HG02642 (cell line): ENCODE results near the gene TM7SF2.

Experiments
- ATAC-seq: cut with Tn5 transposase; IDR thresholded peaks from one replicate; pipeline ENCODE4 v1.9.1; 2021; ENCODE audit warnings: mild to moderate bottlenecking; ENCODE audit not compliant: unreplicated experiment, poor library complexity

Gene TM7SF2

DNA sequence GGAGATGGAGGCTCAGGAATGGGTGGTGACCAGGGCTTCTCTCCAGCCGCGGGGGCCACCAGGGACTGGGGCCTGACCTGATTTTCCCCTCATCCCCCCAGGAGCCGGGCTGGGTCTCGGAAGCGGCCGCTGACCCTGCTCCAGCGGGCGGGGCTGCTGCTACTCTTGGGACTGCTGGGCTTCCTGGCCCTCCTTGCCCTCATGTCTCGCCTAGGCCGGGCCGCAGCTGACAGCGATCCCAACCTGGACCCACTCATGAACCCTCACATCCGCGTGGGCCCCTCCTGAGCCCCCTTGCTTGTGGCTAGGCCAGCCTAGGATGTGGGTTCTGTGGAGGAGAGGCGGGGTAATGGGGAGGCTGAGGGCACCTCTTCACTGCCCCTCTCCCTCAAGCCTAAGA lies 23.8 kb upstream of the TM7SF2 start:
- ATAC-seq, result no peak

DNA sequence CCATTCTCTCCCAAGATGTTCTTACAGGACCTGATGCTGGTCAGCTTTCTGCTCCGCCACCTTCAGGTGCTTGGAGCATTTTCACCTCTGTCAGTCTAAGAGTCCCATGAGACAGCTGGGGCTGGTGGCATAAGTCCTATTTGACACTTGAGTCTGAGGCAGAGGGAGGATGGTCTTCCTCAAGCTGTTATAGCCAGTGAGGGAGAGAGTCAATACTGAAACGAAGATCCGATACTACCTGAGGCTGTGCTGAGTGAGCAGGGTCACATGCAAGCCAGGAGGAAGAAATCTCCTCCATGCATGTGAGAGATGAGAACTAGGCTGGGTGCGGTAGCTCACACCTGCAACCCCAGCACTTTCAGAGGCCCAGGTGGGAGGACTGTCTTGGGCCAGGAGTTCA lies 22.1 kb upstream of the TM7SF2 start:
- ATAC-seq, result no peak

DNA sequence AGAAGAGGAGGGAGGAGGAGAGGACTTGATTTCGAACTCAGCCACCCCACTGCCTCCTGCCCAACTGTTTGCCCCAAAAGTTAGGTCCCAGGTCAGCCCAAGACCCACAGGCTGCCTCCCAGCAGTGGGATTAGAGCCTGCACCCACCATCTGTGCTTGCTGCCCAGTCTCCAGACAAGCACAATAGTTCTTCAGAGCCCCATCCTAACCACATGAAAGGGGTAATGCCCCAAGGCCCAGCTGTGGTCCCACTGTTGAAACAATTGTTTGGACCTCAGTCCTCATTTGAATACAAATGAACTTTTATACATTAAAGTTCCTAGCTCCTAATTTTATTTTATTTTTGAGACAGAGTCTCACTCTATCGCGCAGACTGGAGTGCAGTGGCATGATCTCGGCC lies 21.0 kb upstream of the TM7SF2 start:
- ATAC-seq, result no peak

DNA sequence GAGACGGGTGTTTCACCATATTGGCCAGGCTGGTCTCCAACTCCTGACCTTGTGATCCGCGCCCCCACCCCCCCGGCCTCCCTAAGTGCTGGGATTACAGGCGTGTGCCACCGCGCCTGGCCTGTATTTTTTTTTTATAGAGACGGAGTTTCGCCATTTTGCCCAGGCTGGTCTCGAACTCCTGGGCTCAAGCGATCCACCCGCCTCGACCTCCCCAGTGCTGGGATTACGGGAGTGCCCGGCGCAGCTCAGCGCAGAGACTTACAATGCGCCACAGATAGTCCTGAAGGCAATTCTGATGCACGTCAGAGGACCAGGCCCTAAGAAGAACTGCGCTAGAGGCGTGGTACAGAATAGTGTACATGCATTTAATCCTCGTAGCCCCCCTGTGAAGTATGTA lies 16.2 kb upstream of the TM7SF2 start:
- no peak for ATAC-seq

DNA sequence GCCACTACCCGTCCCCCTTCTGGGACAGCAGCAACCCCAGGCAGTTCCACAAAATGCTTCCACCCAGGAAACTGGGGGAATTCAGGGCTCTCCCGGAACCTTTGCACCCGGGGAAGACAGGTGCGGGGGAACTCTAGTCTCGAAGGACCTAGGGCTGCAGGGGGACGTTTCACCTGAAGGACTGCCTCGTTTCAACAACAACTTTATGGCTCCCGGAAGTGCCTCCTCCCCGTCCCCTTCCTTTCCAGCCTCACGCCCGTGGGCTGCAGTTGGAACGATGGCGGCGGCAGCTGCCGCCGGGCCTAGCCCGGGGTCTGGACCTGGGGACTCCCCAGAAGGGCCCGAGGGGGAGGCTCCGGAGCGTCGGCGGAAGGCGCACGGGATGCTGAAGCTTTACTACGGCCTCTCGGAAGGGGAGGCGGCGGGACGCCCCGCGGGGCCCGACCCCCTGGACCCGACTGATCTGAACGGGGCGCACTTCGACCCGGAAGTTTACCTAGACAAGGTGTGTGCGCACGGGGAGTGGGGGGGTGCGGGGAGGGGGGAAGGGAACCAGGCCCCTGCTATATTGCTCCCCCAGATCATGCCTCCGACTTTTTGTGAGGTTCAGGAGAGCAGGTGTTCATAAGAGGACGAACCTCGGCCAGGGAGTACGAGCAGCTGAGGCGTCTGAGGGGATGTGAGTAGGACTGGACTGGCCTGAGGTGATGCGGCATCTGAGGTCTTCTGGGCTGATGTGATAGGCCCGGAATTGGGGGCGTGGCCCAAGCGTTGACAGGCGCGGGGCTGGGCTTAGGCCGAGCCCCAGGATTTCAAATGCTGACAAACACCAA lies 15.5 kb upstream of the TM7SF2 start, which contains the start of gene VPS51:
Gene VPS51 (plus strand): TSS at position 241 of the 833 bp plus-strand sequence. CDS start 37 bp downstream, at position 278.
- peak; percentile 81 for ATAC-seq

DNA sequence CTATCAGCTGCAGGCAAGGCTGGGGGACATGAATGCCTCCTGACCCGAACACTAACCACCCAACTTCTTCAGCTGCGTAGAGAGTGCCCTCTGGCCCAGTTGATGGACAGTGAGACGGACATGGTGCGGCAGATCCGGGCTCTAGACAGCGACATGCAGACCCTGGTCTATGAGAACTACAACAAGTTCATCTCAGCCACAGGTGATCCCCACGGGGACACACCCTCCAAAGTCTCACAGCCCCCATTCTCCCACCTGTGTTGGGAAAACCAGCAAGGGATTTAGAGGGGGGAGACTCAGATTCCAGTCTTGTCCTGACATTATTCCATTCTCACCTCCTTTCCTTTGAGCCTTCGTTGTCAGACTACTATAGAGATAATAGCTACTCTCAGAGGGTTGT lies 14.7 kb upstream of the TM7SF2 start:
- no peak for ATAC-seq

DNA sequence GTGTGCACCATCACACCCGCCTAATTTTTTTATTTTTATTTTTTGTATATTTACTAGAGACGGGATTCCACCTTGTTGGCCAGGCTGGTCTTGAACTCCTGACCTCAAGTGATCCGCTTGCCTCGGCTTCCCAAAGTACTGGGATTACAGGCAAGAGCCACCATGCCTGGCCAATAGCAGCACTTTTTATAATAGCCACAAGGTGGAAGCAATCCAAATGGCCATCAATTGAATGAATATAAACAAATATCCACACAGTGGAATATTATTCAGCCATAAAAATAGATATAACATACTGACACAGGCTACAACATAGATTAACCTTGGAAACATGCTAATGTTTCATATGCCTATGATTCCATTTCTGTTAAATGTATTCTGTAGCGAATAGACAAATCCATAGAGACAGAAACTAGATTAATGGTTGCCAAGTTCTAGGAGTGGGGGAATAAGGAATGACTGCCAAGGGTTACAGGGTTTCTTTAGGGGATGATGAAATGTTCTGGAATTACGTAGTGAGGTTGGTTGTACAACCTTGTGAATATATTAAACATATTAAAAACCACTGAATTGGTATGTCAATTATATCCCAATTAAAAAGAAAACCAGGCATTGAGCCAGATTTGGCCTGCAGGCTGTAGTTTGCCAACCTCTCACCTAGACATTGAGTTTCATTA lies 10.9 kb upstream of the TM7SF2 start:
- ATAC-seq, result no peak

DNA sequence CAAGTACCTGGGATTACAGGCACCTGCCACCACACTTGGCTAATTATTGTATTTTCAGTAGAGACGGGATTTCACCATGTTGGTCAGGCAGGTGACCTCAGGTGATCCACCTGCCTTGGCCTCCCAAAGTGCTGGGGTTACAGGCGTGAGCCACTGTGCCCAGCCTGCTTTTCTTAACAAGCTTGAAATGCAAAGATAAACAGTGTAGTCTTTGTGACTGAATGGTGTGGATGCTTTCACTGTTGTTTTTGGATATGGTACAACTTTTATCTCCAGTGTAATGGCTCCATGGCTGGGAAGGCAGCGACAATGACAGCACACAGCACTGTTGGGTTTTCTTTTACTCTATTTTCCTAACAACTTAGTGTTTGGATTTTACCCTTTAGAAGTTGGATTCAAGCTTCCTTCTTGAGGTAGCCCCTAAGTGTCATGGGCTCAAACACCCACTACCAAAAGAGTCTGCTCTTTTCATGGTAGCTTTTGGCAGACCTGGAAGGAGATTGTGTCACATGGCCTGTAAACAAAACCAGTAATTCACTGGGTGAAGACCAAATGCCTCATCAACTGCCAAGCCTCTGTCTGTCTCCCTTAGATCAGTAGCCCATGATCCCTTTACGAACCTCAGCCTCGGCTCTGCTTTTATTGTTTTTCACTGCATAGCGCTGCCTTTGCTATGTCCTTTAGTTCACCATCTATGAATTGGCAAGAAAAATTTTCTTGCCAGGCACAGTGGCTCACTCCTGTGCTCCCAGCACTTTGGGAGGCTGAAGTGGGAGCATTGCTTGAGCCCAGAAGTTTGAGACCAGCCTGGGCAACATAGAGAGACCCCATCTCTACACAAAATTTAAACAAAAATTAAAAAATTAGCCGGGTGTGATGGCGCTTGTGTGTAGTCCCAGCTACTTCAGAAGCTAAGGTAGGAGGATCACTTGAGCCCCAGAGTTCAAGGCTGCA lies 9.3 kb upstream of the TM7SF2 start:
- ATAC-seq, result no peak

DNA sequence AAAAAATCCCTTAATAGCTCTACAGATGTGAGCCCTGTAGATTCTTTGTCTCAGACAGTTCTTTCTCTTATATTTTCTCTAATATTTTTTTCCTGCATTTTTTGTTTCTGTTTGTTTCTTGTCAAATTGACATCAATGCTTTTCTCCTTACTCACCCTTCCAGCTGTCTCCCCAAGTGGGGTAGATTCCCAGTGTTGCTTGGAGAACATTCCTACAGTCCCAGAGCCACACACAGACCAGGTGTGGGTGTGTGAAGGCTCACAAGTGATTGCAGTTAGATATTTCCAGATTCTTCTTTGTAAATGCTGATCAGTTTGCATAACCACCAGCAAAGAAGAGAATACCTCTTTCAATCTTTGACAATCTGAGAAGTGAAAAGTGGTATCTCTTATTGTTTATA lies 8.2 kb upstream of the TM7SF2 start:
- ATAC-seq, result no peak

DNA sequence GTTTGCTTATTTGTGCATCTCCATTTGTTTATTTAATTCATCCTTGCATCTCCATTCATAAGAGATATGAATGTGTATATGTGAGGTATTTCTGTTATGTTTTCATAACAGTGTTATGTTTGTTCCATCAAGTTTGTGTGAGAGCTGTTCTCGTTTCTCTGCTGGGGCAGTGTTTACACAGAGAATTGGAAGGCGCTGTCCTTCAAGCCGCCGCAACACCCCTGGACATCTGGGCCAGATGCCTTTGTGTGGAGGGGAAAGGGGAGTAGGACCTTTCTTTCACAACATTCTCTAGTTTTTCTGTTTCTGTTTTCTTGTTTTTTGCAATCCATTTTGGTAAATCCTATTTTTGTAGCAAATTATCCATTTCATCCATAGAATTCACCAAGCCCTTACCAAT lies 7.0 kb upstream of the TM7SF2 start:
- ATAC-seq, result no peak

DNA sequence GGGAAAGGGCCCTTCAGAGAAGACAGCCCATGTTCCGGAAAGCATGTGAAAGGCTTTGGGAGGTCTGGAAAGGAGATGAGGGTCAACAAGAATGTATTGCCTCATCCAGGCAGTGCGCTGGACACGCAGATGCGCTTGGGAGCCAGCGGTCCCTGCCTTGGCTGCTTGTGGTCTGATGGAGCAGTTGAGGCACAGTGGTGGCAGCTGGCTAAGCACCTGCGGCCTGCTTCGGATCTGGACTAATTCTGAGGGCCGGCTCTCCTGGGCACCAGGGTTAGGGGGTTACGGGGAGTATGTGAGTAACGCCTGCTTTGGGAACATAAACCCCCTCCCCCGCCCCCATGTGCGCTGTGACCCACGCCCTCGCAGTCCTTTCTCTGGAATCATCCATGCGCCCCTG lies 4.6 kb upstream of the TM7SF2 start:
- no peak for ATAC-seq

DNA sequence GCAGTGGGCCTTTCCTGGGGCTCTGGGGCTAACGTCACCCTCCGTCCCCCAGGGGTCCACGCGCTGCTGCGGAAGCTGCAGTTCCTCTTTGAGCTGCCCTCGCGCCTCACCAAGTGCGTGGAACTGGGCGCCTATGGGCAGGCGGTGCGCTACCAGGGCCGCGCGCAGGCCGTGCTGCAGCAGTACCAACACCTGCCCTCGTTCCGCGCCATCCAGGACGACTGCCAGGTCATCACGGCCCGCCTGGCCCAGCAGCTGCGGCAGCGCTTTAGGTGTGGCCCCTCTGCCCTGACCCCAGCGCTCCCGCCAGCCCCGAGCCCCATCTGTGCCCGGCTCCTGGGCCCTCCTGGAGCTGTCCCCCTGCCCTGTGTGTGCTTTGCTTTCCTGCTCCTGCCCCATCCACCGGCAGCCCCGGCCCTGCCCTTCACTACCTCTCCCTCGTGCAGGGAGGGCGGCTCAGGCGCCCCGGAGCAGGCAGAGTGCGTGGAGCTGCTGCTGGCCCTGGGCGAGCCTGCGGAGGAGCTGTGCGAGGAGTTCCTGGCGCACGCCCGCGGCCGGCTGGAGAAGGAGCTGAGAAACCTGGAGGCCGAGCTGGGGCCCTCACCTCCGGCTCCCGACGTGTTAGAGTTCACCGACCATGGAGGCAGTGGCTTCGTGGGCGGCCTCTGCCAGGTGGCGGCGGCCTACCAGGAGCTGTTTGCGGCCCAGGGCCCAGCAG lies 3.8 kb upstream of the TM7SF2 start:
- no peak for ATAC-seq

DNA sequence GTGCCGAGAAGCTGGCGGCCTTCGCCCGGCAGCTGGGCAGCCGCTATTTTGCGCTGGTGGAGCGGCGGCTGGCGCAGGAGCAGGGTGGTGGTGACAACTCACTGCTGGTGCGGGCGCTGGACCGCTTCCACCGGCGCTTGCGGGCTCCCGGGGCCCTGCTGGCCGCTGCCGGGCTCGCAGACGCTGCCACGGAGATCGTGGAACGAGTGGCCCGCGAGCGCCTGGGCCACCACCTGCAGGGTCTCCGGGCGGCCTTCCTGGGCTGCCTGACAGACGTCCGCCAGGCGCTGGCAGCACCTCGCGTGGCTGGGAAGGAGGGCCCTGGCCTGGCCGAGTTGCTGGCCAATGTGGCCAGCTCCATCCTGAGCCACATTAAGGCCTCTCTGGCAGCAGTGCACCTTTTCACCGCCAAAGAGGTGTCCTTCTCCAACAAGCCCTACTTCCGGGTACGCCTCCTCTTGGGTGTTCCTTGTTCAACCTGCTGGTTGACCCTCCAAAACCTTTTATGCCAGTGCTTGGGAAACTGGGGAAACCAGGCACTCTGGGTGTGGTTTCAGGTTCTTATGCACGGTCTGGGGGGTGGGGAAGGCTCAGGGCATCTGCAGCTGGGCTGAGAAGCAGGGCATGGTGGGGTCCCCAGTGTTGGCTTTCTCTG lies 3.1 kb upstream of the TM7SF2 start:
- no peak for ATAC-seq

DNA sequence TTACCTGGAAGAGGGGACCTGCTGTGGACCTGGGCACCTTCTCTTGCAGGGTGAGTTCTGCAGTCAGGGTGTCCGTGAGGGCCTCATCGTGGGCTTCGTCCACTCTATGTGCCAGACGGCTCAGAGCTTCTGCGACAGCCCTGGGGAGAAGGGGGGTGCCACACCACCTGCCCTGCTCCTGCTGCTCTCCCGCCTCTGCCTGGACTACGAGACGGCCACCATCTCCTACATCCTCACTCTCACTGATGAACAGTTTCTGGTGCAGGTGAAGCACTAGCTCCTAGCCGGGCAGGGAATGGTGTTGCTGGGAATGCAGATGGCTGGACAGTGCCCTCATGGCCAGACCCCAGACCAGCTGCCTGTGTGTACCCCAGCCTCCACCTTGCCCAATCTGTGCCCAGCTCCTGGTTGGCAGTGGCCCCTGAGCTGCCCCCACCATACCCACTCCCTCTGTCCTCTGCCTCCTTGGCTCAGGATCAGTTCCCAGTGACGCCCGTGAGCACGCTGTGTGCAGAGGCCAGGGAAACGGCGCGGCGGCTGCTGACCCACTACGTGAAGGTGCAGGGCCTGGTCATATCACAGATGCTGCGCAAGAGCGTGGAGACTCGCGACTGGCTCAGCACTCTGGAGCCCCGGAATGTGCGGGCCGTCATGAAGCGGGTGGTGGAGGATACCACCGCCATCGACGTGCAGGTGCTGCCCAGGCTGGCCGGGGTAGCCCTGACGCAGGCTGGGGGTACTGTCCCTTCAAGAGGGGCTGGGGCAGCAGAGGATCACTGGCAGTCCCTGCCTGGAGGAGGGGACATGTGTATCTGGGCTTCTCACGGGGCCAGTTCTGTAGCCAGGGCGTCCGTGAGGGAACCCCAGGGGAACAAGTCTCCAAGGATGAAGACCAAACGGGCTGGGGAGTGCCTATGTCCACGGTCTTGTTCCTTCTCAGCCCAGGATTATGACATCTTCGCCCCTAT lies 2.2 kb upstream of the TM7SF2 start:
- no peak for ATAC-seq

DNA sequence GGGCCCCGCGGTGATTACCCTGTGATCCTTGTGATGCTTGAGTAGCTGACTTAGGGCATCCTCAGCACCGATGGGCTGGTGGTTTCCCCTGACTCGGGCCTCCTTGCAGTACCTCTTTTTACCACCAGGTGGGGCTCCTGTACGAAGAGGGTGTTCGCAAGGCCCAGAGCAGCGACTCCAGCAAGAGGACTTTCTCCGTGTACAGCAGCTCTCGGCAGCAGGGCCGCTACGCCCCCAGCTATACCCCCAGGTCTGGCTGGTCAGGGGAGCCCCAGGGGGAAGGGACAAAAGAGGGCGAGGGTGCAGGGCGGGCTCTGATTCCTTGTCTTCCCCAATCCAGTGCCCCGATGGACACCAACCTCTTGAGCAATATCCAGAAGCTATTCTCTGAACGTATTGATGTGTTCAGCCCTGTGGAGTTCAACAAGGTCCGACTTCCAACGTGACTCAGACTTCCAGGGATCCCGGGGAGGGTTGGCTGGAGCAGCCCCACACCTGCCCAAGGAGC lies 1.3 kb upstream of the TM7SF2 start:
- no peak for ATAC-seq

DNA sequence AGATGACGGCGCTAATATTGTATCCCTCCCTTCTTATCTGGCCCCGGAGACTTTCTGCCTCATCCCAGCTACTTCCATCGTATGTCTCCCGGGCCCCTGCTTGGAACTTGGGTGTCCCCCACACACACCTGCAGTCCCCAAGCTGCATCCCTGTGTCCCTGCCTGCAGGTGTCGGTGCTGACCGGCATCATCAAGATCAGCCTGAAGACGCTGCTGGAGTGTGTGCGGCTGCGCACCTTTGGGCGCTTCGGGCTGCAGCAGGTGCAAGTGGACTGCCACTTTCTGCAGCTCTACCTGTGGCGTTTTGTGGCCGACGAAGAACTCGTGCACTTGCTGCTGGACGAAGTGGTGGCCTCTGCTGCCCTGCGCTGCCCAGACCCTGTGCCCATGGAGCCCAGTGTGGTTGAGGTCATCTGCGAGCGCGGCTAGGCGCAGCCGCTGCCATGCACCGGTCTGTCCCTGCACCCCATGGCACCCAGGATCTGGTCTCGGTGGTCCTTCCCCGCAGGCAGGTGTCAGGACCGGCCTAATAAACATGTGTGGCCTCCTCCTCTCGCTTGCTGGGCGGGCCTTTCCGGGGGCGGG lies 421 bp upstream of the TM7SF2 start:
- no peak for ATAC-seq

DNA sequence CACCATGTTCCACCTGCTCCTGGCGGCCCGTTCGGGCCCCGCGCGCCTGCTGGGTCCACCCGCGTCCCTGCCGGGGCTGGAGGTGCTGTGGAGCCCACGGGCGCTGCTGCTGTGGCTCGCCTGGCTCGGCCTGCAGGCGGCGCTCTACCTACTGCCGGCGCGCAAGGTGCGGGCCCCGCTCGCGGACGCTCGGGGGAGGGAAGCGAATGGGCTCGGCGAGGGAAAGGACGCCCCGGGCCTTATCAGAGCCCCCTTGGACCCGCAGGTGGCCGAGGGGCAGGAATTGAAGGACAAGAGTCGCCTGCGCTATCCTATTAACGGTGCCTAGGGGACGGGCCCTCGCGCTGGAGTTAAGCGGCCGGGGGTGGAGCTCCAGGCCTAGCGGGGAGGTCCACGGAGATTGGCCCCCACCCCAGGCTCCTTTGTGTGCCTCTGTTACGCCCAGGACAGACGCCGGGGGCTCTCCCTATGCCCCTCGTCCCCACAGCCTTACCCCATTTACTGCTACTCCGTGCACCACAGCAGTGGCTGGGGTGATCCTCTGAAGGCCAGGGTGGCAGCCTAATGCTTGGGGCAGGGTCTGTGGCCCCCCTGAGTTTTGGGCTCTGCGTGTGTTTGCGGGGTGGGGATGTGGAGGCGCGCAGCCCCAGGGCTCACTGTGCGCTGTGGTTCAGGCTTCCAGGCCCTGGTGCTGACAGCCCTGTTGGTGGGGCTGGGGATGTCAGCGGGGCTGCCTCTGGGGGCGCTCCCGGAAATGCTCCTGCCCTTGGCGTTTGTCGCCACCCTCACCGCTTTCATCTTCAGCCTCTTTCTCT lies 1.1 kb downstream of the TM7SF2 start:
- peak; percentile 29 for ATAC-seq
